Right lobe of liver (tissue), 6 donors: ENCODE results near the gene TNFRSF12A. TPM values are rescaled to one million over a fixed set of nuclear protein-coding genes. Genes with fewer than 3 reads are reported as not detected.
A peak's percentile ranks its signal among the peaks of the same experiment; 100 is the strongest.

Experiments
- ATAC-seq, 4 donors: fragments of 200-7000 bp; cut with Tn5 transposase; one replicate each; pipeline ENCODE4 v1.9.1; 2020; ENCODE audit warnings: mild to moderate bottlenecking in 4 of 4, moderate library complexity in 4 of 4
- DNase-seq, 3 donors: peaks; one replicate each; pipeline ENCODE4 v3.0.0-alpha.2; 2020
- H3K27ac ChIP-seq, 3 donors: fragments of 200-600 bp; one replicate each; pipeline ENCODE4 v1.8.0; 2022
- H3K27me3 ChIP-seq, 2 donors: fragments of 200-600 bp; one replicate each; pipeline ENCODE4 v1.8.0; 2022
- H3K36me3 ChIP-seq, 4 donors: fragments of 200-600 bp; sonication (generic) in 1 of 4; one replicate each; pipeline versions ENCODE4 v1.5.1 to v1.8.0; 2017 to 2022; ENCODE audit warnings: control low read depth in 1 of 4
- H3K4me1 ChIP-seq, 4 donors: fragments of 200-600 bp; sonication (generic) in 1 of 4; one replicate each; pipeline versions ENCODE4 v1.5.1 to v1.8.0; 2017 to 2022; ENCODE audit warnings: control low read depth in 1 of 4
- H3K4me3 ChIP-seq, 3 donors: fragments of 200-600 bp; one replicate each; pipeline ENCODE4 v1.8.0; 2022
- H3K9me3 ChIP-seq, 4 donors: fragments of 200-600 bp; sonication (generic) in 1 of 4; one replicate each; pipeline versions ENCODE4 v1.5.1 to v1.8.0; 2017 to 2022; ENCODE audit warnings: control low read depth in 1 of 4
- CTCF ChIP-seq, 4 donors: fragments of 200-600 bp in 3 of 4; fragments of 450-650 bp in 1 of 4; IDR thresholded peaks; one replicate each; pipeline versions ENCODE4 v1.5.1 to v1.8.0; 2016 to 2022; ENCODE audit warnings: antibody characterized with exemption in 4 of 4, mild to moderate bottlenecking in 2 of 4
- POLR2A ChIP-seq: fragments of 450-650 bp; IDR thresholded peaks from one replicate; pipeline ENCODE4 v1.6.1; 2017; ENCODE audit warnings: antibody characterized with exemption, mild to moderate bottlenecking
- WGBS: methylation state at CpG from one replicate; pipeline ENCODE4 v1.1.6; 2018; ENCODE audit warnings: low coverage, low lambda C conversion rate; ENCODE audit not compliant: insufficient coverage; ENCODE audit errors: missing lambda C conversion rate; 5-methylcytosine and 5-hydroxymethylcytosine counted together
- intact Hi-C, 2 donors: fragments of 100-400 bp; cut with DNase I; formaldehyde crosslinking; loops; one replicate each; pipeline versions ENCODE4 v1.11.2 to v1.14.1; 2022
- total RNA-seq, 6 experiments: library from RNA; depleted of rRNA in 2 of 6; stranded (reverse); fragments of >200 nt in 2 of 6; fragmentation: NEBNext Ultra II Directional in 3 of 6; extraction: Animal tissue kit (Norgen Biotek cat#: 25700) in 3 of 6; gene quantifications; one replicate each; pipeline versions ENCODE4 v1.1.0 to v1.2.4, GENCODE V29; 2016 to 2023
- donor health status: DM: no; HTN: yes; CAD: no.
- donor health status: DM: no; HTN: no; CAD: no.
- donor health status: DM: no; HTN: no; CAD: no.
- donor health status: DM: no; HTN: yes; CAD: no.
- donor health status: DM: no; HTN: yes; CAD: no.

TNFRSF12A gene
- total RNA-seq, 6 experiments from 2014 or later, result 5.2 to 284 (median 69.4) TPM

GRCh38 chr16:3036726-3037315 lies 16.7 kb downstream of the TNFRSF12A start, which contains the start of gene BICDL2:
BICDL2 (minus strand) TSS chr16:3036944; CDS start chr16:3035496, 1,448 bp downstream.
- TF ChIP-seq POLR2A, result no peak
- no peak for TF ChIP-seq CTCF (IDR thresholded peaks at IDR 0.05)
- peaks cover 0 to 15% of the 10 kb centered on the region in 2 donors for H3K27me3 ChIP-seq

GRCh38 chr16:3038256-3038655 lies 18.1 kb downstream of the TNFRSF12A start:
- no peak for TF ChIP-seq CTCF (IDR thresholded peaks at IDR 0.05)
- no peak for TF ChIP-seq POLR2A
- Histone ChIP-seq H3K4me3 (no peak overlapping the region), H3K4me1 (peaks cover 0 to 3% (median 0%) of the 10 kb centered on the region in 4 donors), H3K27me3 (peaks cover 0 to 15% of the 10 kb centered on the region in 2 donors), H3K9me3 (no peaks in the 10 kb centered on the region), H3K27ac (no peak overlapping the region), H3K36me3 (no peaks in the 10 kb centered on the region)
- 5% methylated on average over 6 of the region's 11 CpGs for WGBS
- peak; percentile 30 to 77 (median 58) for ATAC-seq
- intact Hi-C loops, result no loop called here
- peak in 1 of 3 donors; percentile 66 for DNase-seq

More at GRCh38 chr16:3036726-3037315, 16.7 kb downstream of the TNFRSF12A start, which contains the start of gene BICDL2:
- Histone ChIP-seq H3K27ac (no peak within 1 kb of the TSS), H3K4me3 (no peak within 1 kb of the TSS), H3K9me3 (no peaks in the 10 kb centered on the region), H3K36me3 (no peaks in the 10 kb centered on the region), H3K4me1 (peaks cover 0 to 3% (median 0%) of the 10 kb centered on the region in 4 donors)
- intact Hi-C loops, result no loop called here
- WGBS, result 0% methylated on average over 2 of the region's 44 CpGs
- no peak for ATAC-seq
- no peak for DNase-seq

GRCh38 chr16:3038896-3039295 lies 18.7 kb downstream of the TNFRSF12A start:
- WGBS, result 70% methylated on average over 2 of the region's 5 CpGs
- H3K27ac ChIP-seq, result no peak overlapping the region
- H3K4me1 ChIP-seq, result peaks cover 0 to 3% (median 0%) of the 10 kb centered on the region in 4 donors
- H3K9me3 ChIP-seq, result no peaks in the 10 kb centered on the region
- DNase-seq, result no peak
- TF ChIP-seq POLR2A (no peak), CTCF (IDR thresholded peaks at IDR 0.05) (no peak)
- no peak overlapping the region for H3K4me3 ChIP-seq
- no peaks in the 10 kb centered on the region for H3K36me3 ChIP-seq
- intact Hi-C loops, result no loop called here
- ATAC-seq, result peak in 1 of 4 donors; percentile 6
- peaks cover 0 to 15% of the 10 kb centered on the region in 2 donors for H3K27me3 ChIP-seq

GRCh38 chr16:3042376-3042775 lies 22.2 kb downstream of the TNFRSF12A start:
- Histone ChIP-seq H3K4me1 (peaks cover 0 to 16% (median 0%) of the 10 kb centered on the region in 4 donors), H3K27ac (no peak overlapping the region), H3K9me3 (no peaks in the 10 kb centered on the region), H3K4me3 (no peak overlapping the region), H3K36me3 (no peaks in the 10 kb centered on the region), H3K27me3 (peaks cover 0 to 29% of the 10 kb centered on the region in 2 donors)
- DNase-seq, result no peak
- no peak for ATAC-seq
- intact Hi-C loops, result no loop called here
- 79% methylated on average over 3 of the region's 3 CpGs for WGBS
- TF ChIP-seq POLR2A, result no peak
- TF ChIP-seq CTCF (IDR thresholded peaks at IDR 0.05), result no peak
